Effector memory CD8-positive, alpha-beta T cell (primary cell): ENCODE data around the gene BOK.
"Not testable (repeated sequence)": the region's sequence is repeated elsewhere in the genome, so short reads cannot be mapped to it uniquely, and the experiment has no call there.

ENCODE experiments used
- ATAC-seq: fragments of 150-1000 bp; cut with Tn5 transposase; replicated peaks from 2 replicates; pipeline ENCODE4 v1.10.0; 2021; ENCODE audit warnings: mild to moderate bottlenecking, moderate library complexity
- DNase-seq, 3 experiments: peaks; one replicate each; pipeline ENCODE4 v3.0.0; 2021
- H3K27ac Mint-ChIP-seq, 2 donors: one replicate each; pipeline ENCODE4 v1.8.0; 2022; ENCODE audit warnings: mild to moderate bottlenecking in 2 of 2, mixed read lengths in 2 of 2, moderate library complexity in 2 of 2
- H3K27me3 Mint-ChIP-seq, 2 donors: one replicate each; pipeline ENCODE4 v1.8.0; 2022; ENCODE audit warnings: mixed read lengths in 2 of 2
- H3K36me3 Mint-ChIP-seq: one replicate; pipeline ENCODE4 v1.8.0; 2022; ENCODE audit warnings: mild to moderate bottlenecking, moderate library complexity, mixed read lengths; ENCODE audit not compliant: insufficient read depth
- H3K4me1 Mint-ChIP-seq, 2 donors: one replicate each; pipeline ENCODE4 v1.8.0; 2022; ENCODE audit warnings: low read depth in 2 of 2, mixed read lengths in 2 of 2
- H3K4me3 Mint-ChIP-seq, 2 donors: one replicate each; pipeline ENCODE4 v1.8.0; 2022; ENCODE audit warnings: mild to moderate bottlenecking in 2 of 2, mixed read lengths in 2 of 2, moderate library complexity in 2 of 2
- H3K9me3 Mint-ChIP-seq, 2 donors: one replicate each; pipeline ENCODE4 v1.8.0; 2022; ENCODE audit warnings: mixed read lengths in 2 of 2

BOK gene

GRCh38 chr2:241566021-241566420, 7.5 kb downstream of the BOK start:
- H3K9me3 Mint-ChIP-seq, result not testable (repeated sequence)

DNA sequence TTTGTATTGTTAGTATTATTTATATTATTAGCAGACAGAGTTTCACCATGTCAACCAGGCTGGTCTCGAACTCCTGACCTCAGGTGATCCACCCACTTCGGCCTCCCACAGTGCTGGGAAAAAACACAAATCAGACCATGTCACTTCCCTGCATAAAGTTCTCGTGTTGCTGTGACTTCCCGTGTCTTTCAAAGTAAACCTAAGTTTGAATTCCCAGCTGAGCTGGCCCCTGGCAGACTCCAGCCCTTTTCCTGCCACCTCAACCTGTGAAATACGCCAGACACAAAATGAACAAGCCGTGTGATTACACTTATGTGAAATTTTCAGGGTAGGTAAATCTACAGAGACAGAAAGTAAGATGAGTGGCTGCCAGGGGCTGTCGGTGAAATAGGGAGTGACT, 7.9 kb downstream of the BOK start:
- peaks cover 0 to 17% of the 10 kb centered on the region in 2 donors for H3K27me3 Mint-ChIP-seq
- peaks cover 0 to 2% of the 10 kb centered on the region in 2 donors for H3K4me1 Mint-ChIP-seq
- no peaks in the 10 kb centered on the region for H3K36me3 Mint-ChIP-seq
- no peak for ATAC-seq
- no peak for DNase-seq
- H3K4me3 Mint-ChIP-seq, result no peak overlapping the region
- no peak overlapping the region for H3K27ac Mint-ChIP-seq
- H3K9me3 Mint-ChIP-seq, result no peaks in the 10 kb centered on the region

More at GRCh38 chr2:241566021-241566420, 7.5 kb downstream of the BOK start:
- not testable (repeated sequence) for DNase-seq, H3K4me3 Mint-ChIP-seq, ATAC-seq, H3K36me3 Mint-ChIP-seq, H3K4me1 Mint-ChIP-seq, H3K27ac Mint-ChIP-seq
- peaks cover 0 to 19% of the 10 kb centered on the region in 2 donors for H3K27me3 Mint-ChIP-seq

DNA sequence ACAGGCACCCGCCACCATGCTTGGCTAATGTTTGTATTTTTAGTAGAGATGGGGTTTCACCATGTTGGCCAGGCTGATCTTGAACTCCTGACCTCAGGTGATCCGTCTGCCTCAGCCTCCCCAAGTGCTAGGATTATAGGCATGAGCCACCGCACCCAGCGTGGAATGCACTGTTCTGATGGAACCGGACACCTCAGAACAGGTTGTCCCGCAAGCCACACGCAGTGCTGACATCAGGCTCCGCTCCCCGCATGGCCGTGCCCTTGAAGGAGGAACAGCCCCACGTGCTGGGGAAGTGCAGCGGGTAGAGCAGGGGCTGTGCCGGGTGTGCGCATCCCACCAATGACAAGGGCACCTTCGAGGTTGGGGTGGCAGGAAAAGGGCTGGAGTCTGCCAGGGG, 8.7 kb downstream of the BOK start:
- DNase-seq, H3K27ac Mint-ChIP-seq, H3K4me3 Mint-ChIP-seq, H3K36me3 Mint-ChIP-seq, H3K9me3 Mint-ChIP-seq, H3K4me1 Mint-ChIP-seq, ATAC-seq: not testable (repeated sequence)
- H3K27me3 Mint-ChIP-seq, result peaks cover 0 to 13% of the 10 kb centered on the region in 2 donors

GRCh38 chr2:241567776-241568175, 9.2 kb downstream of the BOK start:
- Mint-ChIP-seq H3K9me3 (no peaks in the 10 kb centered on the region), H3K4me1 (peaks cover 0 to 2% of the 10 kb centered on the region in 2 donors), H3K27me3 (peaks cover 0 to 8% of the 10 kb centered on the region in 2 donors), H3K36me3 (no peaks in the 10 kb centered on the region), H3K27ac (no peak overlapping the region), H3K4me3 (no peak overlapping the region)
- DNase-seq (no peak), ATAC-seq (no peak)

DNA sequence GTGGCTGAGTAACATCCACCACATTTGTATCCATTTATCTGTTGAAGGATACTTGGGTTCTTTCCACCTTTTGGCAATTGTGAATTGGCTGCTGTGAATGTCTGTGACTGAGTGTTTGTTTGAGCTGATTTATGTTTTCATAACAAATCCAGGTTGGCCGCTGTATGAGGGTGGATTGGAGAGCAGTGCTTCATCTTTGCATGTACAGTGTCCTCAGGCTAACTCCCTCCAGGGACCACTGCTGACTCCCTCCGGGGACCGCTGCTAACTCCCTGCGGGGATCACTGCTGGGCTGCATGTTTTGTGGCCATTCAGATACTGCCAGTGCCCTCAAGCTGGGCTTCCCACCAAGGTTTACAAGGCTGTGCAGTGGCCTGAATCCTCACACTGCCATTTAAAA, 10.2 kb downstream of the BOK start:
- ATAC-seq (no peak), DNase-seq (no peak)
- Mint-ChIP-seq H3K27ac (no peak overlapping the region), H3K27me3 (no peaks in the 10 kb centered on the region), H3K9me3 (no peaks in the 10 kb centered on the region), H3K4me3 (no peak overlapping the region), H3K36me3 (no peaks in the 10 kb centered on the region), H3K4me1 (peaks cover 0 to 2% of the 10 kb centered on the region in 2 donors)

- Mint-ChIP-seq H3K9me3 (no peaks in the 10 kb centered on the region), H3K27me3 (no peaks in the 10 kb centered on the region), H3K27ac (no peak overlapping the region), H3K4me1 (peaks cover 0 to 2% of the 10 kb centered on the region in 2 donors), H3K36me3 (no peaks in the 10 kb centered on the region), H3K4me3 (peak overlapping the region; percentile 41 to 71)
- ATAC-seq (no peak), DNase-seq (no peak)
These were observed 11.3 kb downstream of the BOK start for GRCh38 chr2:241569831-241570281.

DNA sequence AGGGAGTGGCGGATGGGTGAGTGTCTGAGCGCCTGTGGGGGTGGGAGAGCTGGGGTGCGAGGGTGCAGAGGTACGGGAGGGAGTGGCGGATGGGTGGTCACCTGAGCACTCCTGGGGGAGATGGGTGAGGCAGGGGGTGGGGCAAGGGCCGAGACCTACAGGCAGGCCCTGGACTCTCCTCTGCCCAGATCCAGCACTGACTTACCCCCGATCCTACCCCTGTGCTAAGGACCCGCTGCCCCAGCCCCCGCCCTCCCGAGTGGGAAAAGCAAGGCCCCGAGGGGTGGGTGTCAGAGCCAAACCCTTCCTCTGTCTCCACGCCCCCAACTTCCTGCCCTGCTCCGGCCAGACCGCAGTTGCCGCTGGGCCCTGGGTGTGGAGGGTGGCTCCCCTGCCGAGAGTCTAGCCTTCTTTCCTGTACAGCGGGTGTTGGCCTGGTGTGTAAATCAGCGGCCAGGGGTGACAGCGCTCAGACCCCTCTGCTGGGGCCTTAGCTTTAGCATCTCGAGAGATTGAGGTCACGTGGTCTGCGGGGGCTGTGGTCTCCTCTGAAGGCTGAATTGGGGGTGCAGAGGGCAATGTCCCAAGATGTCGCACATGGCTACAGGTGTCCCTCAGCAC, 12.5 kb downstream of the BOK start:
- H3K4me3 Mint-ChIP-seq, result peak overlapping the region in 1 of 2 donors; percentile 15
- ATAC-seq (peak; percentile 19), DNase-seq (no peak)
- H3K27me3 Mint-ChIP-seq, result no peaks in the 10 kb centered on the region
- H3K4me1 Mint-ChIP-seq, result peaks cover 0 to 2% of the 10 kb centered on the region in 2 donors
- H3K27ac Mint-ChIP-seq, result peak overlapping the region in 1 of 2 donors; percentile 16
- H3K36me3 Mint-ChIP-seq, result no peaks in the 10 kb centered on the region
- no peaks in the 10 kb centered on the region for H3K9me3 Mint-ChIP-seq

- Mint-ChIP-seq H3K36me3 (no peaks in the 10 kb centered on the region), H3K27ac (peak overlapping the region in 1 of 2 donors; percentile 17), H3K4me3 (no peak overlapping the region), H3K27me3 (no peaks in the 10 kb centered on the region), H3K9me3 (no peaks in the 10 kb centered on the region), H3K4me1 (peaks cover 0 to 2% of the 10 kb centered on the region in 2 donors)
- no peak for ATAC-seq
- no peak for DNase-seq
These were observed 13.5 kb downstream of the BOK start for GRCh38 chr2:241571821-241572620.

DNA sequence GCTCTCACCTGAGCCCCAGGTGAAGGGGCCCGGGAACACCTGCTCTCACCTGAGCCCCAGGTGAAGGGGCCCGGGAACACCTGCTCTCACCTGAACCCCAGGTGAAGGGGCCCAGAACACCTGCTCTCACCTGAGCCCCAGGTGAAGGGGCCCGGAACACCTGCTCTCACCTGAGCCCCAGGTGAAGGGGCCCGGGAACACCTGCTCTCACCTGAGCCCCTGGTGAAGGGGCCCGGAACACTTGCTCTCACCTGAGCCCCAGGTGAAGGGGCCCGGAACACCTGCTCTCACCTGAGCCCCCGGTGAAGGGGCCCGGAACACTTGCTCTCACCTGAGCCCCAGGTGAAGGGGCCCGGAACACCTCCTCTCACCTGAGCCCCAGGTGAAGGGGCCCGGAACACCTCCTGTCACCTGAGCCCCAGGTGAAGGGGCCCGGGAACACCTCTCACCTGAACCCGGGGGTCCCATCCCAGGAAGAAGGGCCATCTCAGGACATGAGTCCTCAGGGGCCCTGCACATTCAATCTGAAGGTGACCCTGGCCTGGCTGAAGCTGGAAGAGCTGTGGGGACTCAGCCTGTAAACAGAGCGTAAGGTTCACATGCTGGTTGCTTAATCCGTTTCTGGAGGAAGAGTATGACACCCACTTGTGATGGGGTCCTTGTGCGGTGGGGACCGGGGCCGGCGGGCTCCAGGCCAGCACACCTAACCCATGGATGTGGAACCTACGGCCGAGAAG, 14.5 kb downstream of the BOK start:
- H3K4me1 Mint-ChIP-seq, H3K36me3 Mint-ChIP-seq, H3K9me3 Mint-ChIP-seq, H3K27ac Mint-ChIP-seq, DNase-seq, ATAC-seq, H3K27me3 Mint-ChIP-seq, H3K4me3 Mint-ChIP-seq: not testable (repeated sequence)

- Mint-ChIP-seq H3K36me3 (peaks cover 3% of the 10 kb centered on the region), H3K4me3 (no peak overlapping the region), H3K27me3 (no peaks in the 10 kb centered on the region), H3K27ac (no peak overlapping the region), H3K4me1 (peaks cover 0 to 2% of the 10 kb centered on the region in 2 donors), H3K9me3 (no peaks in the 10 kb centered on the region)
- no peak for ATAC-seq
- DNase-seq, result no peak
These were observed 15.2 kb downstream of the BOK start for GRCh38 chr2:241573741-241574140.

DNA sequence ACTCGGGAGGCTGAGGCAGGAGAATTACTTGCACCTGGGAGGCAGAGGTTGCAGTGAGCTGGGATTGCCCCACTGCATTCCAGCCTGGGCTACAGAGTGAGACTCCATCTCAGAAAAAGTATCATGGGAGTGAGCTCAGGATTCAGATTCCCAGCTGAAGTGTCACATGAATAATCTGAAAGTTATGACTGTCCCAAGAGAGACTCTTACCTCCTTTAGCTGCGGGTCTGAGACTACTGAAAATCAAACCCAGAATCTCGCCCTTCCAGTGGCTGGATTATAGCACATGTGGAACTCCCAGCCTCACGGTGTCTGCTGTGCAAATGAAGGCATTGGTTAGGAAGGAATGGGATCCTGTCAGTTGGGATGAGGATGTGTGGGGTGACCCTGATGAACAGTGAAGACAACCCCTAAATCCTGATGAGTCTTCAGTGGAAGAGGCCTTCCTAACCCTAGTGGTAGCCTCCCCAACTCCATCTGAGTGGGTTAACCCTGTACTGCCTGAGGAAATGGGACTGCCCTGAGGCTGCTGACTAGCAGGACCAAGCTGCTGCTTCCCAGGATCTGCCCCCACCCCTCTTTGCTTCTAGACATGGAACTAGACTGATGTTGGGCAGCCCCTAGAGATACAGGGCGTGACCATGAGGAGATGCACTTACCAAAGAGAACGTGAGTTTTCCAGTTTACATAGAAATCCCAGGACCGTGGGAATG, 16.5 kb downstream of the BOK start:
- Mint-ChIP-seq H3K4me1 (peaks cover 0 to under 1% of the 10 kb centered on the region in 2 donors), H3K4me3 (no peak overlapping the region), H3K36me3 (peaks cover 3% of the 10 kb centered on the region), H3K27me3 (no peaks in the 10 kb centered on the region), H3K27ac (no peak overlapping the region), H3K9me3 (no peaks in the 10 kb centered on the region)
- no peak for ATAC-seq
- no peak for DNase-seq

DNA sequence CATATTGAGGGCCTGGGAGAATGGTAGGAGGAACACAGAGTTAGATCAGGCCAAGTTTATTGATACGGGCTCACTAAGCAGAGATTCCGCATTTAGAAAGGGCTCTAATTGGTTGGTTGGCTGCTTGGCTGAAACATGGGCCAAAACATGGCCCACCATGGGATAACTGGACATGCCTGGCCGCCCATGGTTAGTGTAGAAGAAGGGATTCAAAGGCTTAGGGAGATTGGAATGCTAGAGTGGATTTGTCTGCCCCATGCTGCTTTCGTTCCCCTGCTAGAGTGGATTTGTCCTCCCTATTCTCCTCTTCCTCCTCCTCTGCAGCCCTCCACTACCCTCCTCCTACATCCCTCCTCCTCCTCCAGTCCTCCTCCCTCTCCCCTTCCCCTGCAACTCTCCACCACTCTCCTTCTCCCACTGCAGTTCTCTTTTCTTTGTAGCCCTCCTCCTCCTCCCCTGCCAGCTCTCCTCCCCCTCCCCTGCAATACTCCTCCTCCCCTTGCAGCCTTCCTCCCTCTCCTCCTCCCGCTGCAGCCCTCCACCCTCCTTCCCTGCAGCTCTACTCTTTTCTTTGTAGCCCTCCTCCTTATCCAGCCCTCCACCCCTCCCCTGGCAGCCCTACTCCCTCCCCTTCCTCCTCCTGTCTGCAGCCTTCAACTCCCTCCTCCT, 17.2 kb downstream of the BOK start:
- Mint-ChIP-seq H3K27ac (peak overlapping the region; percentile 15 to 83), H3K27me3 (no peaks in the 10 kb centered on the region), H3K36me3 (peaks cover 3% of the 10 kb centered on the region), H3K9me3 (no peaks in the 10 kb centered on the region), H3K4me1 (no peaks in the 10 kb centered on the region), H3K4me3 (no peak overlapping the region)
- DNase-seq (no peak), ATAC-seq (no peak)

- H3K9me3 Mint-ChIP-seq, result no peaks in the 10 kb centered on the region
- H3K4me3 Mint-ChIP-seq, result no peak overlapping the region
- ATAC-seq, result no peak
- H3K27ac Mint-ChIP-seq, result peak overlapping the region; percentile 15 to 83
- H3K27me3 Mint-ChIP-seq, result no peaks in the 10 kb centered on the region
- DNase-seq, result no peak
- peaks cover 3% of the 10 kb centered on the region for H3K36me3 Mint-ChIP-seq
- no peaks in the 10 kb centered on the region for H3K4me1 Mint-ChIP-seq
These were observed 17.7 kb downstream of the BOK start for GRCh38 chr2:241576293-241576654.
